GM18909 (cell line): ENCODE data around the gene KCNJ6.
A peak's percentile ranks its signal among the peaks of the same experiment; 100 is the strongest.
"Not testable (repeated sequence)": the region's sequence is repeated elsewhere in the genome, so short reads cannot be mapped to it uniquely, and the experiment has no call there.

Source experiments
- ATAC-seq: cut with Tn5 transposase; IDR thresholded peaks from one replicate; pipeline ENCODE4 v1.9.1; 2021; ENCODE audit warnings: mild to moderate bottlenecking; ENCODE audit not compliant: unreplicated experiment, poor library complexity

KCNJ6 gene

DNA sequence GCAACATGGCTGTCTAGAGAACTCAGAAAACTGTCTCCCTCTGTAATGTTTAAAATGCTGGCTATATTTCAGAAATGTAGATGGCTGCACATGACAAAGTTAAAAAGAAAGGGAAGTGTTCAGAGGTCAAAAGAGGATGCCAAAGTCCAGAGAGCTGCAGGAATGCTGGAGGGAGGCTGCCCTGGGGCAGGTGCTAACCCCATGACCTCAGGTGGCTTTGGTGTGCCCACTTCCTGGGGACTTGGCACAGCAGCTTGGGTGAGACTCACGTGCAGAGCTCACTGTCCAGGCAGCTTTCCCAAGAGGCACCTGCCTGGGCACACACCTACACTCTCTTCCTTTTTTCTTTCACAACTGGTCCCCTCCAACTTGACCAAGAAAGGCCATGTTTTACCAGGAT lies 256.4 kb downstream of the KCNJ6 start:
- ATAC-seq = no peak

DNA sequence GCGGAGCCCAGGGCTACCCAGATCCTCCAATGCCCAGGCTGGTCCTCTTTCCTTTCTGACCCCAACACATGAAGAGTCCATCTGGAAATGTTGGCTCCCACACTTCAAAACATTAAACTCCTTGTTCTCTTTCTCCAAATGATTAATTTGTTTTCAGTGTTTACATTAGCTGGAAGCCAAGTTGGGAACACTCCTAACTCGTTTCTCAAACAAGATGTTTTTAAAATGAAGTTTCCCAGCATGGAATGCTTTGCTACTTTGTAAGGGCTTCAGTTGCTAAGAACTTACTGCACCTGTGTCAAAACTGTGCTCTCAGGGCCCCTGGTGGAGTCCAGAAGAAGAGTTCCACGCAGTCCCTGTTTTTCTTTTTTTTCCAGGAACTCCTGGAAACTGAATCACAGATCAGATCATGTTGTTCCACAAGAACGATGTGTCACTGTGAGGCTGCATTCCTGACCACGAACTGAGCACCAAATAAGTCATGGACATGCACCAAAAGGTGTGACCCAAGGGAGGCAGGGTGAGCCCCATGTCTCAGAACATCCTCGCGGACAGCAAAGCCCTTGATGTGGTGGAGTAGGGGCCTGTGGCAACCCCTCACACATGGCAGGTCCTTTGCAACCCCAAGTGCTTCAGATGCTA lies 257.3 kb downstream of the KCNJ6 start:
- no peak for ATAC-seq

DNA sequence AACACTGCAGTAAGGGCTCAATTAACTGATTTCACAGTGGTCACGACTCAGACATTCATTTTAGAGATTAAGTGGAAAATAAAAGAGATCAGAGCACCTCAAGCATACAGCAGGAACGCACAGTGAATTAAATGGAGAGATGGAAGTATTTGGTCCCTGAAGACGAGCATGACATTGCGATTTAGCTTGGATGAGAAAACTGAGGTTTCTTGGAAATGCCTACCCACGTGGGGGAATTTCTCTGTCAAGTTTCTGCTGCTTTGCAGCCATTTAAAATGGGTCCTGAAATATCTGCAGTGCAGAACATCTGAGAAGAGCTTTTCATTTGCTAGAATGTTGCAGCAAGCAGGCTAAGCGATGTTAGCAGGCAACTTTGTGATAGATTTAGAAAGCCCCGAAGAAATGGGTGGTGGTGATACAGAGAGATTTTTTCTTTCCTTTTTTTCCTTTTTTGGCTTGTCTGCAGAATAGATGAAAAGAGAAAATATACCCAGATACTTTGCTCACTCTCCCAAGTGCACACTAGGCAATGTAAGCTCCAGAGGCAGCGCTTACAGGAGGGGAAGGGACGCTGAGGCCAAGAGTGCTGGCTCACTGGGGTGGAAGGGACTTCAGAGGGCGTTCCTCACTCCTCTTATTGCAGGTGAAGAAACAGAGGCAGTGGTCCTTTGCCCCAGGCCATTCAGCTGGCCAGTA lies 258.0 kb downstream of the KCNJ6 start:
- no peak for ATAC-seq

DNA sequence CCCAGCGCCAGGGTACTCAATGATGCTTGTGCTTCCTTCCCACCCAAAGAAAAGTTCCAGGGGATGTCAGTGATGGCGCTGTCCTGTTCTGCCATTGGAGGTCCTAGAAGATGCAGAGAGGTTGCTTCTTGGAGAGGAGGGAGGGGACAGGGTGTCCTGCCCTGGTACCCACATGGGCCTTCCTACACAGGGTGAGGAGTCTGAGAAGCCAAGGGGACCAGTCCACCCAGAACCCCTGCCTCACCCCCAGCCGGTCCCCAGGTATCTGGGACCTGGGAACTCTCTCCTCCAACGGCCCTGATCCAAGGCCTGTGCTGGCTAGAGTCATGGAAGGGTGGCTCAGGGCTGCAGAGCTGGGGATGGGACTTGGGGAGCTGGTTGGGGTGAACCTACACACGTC lies 259.4 kb downstream of the KCNJ6 start:
- no peak for ATAC-seq

DNA sequence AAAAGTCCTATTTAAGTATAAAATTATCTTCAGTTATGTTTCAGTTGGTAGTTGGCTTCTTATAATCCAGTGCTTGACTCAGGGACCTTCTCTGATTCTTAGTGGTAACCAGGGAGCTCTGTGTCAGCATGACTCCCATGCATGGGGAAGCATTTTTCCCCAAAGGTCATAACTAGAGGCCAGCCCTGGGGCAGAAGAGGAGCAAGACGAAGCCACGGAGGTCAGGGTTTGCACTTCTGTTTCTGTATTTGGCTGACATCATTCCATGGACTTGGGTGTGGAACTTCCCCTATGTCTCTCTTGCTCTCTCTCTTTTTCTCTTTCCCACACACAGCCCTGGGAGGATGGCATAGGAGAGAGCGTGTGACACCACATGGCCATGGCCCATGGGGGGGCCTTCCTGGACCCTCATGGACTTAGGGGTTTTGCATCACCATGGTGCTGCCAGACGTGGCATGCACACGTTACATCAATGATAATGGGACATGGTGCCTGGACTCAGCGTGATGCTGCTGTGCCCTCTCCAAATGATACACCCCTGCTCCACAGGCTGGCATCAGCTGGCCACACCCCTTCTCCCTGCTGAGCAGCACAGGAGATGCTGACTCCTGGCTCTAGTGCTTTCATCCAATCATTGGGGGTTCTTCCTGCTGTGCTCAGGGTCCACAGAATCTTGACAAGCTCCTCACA lies 260.5 kb downstream of the KCNJ6 start:
- no peak for ATAC-seq

DNA sequence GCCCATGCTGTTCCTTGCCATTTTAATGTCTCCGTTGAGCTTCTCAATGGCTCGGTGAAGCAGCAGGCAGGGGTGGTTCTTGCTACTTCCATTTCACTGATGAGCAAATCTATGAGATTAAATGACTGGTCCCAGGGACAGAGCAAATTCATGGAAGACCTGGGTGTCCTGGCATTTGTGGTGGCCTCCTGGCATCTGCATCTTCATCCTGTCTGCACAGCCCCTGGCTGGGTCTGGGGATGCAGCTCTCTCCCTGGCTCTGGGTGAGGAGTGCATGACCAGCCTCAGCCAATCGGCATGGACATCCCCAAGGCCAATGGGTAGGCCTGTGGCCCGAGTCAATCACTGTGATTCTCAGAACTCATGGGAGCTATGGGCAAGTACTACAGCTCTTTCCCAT lies 261.7 kb downstream of the KCNJ6 start:
- no peak for ATAC-seq

DNA sequence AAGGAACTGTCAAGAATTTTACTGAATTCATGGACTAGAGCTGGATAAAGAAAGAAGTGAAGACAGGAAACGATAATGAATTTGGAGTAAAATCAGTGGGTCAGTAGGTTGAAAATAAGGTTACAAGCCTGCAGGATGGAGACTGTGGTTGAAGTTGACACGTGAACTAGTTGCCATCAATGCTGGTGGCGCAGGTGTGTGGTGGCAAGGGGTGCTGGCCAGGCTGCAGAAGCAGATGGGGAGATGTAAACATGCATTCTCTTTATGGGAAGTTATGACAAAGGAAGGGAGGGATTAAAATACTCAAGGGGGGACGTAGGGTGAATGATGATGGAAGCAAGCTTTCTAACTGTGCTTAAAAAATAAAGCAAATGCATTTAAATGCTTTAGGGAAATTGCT lies 263.1 kb downstream of the KCNJ6 start:
- ATAC-seq = no peak

DNA sequence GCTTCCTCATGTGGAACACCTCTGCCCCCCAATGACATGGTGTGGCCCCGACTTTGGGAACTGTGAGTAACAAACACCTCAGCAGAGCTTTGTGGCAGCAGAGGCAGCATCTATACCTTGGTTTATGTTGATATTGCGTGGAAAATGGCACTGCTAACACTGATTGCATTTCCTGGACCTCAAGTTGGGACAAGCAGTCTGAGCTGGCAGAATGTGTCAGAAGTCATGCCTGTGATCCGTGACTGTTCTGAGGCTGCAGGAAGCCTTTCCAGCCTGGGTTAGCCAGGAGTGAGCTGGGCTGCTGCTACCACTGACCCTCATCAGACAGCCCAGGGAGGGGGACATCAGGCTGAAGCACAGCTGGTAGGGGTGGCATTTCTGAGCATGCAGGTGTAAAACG lies 268.5 kb downstream of the KCNJ6 start:
- no peak for ATAC-seq

DNA sequence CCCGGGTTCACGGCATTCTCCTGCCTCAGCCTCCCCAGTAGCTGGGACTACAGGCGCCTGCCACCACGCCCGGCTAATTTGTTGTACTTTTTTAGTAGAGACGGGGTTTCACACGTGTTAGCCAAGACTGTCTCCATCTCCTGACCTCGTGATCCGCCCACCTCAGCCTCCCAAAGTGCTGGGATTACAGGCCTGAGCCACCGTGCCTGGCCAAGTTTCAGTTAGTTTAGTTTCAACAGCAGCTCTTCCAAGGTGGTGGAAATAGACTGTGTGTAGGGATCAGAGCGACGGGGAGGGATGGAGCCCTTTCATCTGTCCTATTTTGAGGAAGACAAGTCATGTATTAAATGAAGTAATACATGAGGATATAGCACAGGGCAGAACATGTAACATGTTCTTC lies 269.5 kb downstream of the KCNJ6 start:
- ATAC-seq = not testable (repeated sequence)

DNA sequence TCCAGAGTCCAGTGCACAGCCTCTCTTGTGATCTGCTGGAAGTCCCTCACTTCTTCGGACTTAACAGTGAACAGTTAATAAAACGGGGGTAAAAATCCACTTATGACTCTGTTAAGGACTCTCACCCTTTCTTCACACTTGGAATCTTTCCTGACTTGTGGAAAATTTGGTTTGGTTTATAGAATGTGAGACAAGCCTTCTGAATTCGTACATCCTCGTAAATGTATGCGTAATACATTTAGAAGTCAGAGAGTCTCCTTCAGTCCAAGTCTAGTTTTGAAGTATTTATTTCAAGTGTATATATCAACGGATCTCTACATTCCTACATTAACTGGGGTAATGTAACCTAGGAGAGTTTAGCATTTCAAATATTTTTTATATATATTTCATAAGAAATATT lies 270.4 kb downstream of the KCNJ6 start:
- ATAC-seq = no peak

DNA sequence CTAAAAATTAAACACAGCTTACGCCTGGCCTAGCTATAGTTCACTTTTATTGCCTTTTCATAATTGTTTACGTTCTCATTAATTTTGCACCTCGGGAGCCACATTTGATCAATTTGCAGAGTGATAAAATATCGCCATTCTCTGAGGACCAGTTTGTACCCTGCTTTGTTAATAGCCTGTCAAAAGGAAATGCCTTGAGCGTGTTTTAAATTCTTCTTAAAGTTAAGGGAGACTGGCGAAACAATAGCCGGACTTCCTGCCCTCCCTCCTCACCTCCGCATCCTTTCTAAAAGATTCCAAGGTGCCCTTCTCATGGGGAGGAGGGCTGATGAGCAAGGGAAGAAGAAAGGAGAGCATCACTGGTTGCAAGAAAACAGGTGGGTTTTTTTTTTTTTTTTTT lies 271.6 kb downstream of the KCNJ6 start:
- ATAC-seq = no peak

DNA sequence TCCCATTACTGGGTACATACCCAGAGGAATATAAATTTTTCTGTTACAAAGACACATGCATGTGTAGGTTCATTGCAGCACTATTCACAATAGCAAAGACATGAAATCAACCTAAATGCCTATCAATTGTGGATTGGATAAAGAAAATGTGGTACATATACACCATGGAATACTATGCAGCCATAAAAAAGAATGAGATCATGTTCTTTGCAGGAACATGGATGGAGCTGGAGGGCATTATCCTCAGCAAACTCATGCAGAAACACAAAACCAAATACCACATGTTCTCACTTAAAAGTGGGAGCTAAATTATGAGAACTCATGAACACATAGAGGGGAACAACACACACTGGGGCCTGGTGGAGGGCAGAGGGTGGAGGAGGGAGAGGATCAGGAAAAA lies 272.4 kb downstream of the KCNJ6 start:
- ATAC-seq = not testable (repeated sequence)

DNA sequence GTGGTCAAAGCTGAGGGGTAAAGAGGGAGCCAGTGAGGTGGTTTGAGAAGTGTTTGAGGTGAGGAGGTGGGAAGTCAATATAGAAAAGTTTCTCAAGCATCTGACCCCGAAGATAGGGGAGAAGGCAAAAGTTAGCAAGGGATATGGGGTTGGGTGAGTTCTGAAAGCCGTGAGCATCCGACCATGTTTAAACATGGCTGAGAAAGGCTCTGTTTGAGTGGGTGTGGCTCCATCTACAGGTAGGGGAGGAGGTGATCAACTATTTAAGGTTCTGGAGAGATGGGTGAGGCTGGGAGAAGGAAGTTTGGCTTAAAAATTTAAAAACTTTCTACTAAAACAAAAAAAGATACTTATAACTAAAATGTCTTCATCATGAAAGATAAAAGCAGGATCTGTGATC lies 273.8 kb downstream of the KCNJ6 start:
- no peak for ATAC-seq

DNA sequence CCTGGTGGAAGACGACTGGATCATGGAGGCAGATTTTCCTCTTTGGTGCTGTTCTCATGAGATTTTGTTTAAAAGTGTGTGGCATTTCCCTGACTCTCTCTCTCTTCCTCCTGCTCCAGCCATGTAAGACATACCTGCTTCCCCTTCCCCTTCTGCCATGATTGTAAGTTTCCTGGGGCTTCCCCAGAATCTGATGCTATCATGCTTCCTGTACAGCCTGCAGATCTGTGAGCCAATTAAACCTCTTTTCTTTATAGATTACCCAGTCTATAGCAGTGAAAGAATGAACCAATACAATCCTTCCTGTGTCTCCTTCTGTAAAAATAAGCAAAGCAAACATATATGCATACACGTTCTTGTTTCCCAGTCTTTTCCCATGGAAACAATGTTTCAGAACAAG lies 276.5 kb downstream of the KCNJ6 start:
- ATAC-seq = no peak

DNA sequence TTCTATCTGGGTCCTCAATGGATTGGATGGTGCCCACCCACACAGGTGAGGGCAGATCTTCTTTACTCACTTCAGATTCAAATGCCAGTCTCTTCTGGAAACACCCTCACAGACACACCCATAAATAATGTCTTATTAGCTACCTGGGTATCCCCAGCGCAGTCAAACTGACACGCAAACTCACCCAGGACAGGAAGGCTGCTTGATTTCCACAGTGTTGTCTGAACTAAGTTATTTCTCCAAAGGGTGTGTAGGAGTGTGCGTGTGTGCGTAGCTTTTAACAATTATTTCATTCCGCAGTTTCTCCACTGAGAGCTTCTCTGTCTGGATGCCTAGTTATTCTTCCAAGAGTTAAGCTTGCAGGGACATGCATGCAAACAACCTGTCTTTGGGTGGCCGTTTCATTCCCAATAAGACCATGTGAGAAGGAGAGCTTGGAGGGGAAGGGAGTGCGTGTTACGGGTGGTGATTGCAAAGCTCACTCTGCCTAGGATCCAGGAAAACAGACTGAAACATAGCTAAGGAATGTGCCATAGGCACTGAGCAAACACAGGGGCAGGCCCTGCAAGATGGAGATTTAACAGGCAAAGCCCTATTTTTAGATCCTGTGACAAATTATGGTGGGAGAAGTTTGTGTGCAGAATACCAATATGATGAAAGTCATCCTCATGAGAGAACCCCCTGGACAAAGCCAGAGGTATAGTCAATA lies 280.0 kb downstream of the KCNJ6 start:
- ATAC-seq = no peak

DNA sequence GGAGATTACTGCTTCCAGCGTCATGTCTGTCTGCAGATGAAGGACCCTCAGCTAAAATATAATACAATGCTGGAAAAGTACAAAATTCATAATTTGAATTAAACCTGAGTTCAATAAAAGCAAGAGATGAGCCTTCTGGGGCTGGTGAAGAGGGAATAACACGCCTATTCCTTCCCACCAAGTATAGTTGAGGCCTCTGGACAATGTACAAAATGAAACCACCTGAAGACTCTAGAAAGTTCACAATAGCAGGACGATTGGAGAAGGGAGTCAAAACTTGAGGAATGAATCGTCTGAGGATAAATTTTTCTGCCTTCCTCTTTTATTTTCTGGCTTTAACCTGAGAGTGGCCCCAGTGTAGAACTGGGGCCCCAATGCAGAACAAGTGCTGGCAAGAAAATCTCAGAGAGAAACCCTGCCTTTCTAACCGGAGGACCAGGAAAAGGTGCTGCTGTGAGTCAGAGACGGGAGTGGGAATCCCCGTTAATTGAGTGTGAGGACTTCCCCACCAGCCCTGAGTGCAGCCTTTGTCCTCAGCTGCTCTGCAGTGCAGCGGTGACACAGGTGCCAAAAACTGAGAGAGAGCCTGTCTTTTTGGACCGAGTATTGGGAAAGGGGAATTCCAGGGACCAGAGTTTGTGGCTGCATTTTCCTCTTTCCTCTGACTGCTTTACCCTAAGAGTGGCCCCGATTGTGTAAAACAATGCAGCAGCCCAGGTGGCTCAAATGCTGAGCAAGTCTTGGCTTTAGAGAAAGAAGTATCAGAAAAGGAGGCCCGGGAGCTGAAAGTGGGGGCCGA lies 284.7 kb downstream of the KCNJ6 start:
- ATAC-seq = peak; percentile 70

DNA sequence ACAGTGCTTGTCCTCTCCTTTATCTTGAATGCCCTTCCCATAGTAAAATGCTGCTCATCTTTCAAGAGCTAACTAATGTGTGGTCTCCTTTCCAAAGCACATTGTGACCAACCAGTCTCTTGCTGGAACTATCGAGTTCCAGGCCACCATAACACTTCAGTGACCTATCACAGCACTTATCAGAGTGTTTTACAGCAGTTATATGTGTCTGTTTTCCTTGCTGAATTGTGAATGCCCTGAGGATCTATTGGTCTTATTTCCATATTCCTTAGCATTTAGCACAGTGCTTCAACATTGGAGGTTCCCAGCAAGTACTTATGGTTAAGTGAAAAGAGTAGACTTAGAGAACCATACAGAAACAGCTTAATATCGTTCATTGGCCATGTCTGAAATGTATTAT lies 285.4 kb downstream of the KCNJ6 start:
- ATAC-seq = no peak

DNA sequence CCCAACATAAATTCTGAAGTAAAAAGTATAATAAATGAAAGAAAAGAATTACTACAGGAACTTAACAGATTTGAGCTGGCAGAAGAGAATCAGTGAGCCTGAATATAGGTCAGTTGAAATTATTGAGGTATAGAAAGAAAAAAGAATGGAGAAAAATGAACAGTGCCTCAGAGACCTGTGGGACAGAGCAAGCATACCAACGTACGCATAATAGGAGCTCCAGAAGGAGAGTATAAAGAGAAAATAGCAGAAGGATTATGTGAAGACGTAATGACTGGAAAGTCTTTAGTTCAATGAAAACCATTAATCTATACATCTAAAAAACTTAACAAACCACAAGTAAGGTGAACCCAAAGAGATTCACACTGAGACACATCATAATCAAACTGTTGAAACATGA lies 287.9 kb downstream of the KCNJ6 start:
- no peak for ATAC-seq

DNA sequence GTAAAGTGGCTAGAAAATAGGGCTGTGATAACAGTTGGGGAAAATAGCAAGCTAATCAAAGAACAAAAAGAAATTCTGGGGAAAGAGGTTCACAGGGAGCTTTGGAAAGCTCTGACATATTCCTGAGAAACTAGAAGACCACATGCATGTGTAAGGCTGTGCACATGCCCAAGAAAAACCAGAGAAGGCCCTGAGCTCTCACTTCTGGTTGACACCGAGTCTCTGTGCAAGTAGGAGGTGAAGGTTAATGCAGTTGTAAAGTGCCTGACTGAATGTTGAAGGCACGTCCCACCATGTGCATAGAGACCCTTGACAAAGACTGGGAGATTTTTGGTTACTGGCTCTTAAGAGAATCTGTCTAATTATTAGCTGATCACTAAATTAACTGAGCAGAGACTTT lies 288.7 kb downstream of the KCNJ6 start:
- no peak for ATAC-seq

DNA sequence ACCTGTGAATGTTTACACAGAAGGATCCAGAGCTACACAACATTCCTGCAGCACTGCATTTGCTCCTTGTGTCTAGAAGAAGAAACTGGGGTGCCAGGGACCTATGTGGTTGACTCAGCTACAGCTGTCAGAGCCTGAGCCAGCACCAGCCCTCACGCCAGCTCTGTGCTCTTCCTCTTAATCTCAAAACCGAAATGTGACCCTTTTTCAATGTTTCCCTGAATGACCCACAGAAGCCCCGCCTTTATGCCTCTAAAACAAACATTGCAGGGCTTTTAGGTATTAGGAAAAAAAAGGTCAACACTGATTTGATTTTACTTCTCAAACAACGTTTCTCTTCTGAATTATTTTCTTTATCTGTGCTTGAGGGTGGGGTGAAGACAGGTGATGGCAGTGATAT lies 289.2 kb downstream of the KCNJ6 start:
- ATAC-seq = no peak
